K562 (cell line): Measurements from ENCODE around the gene PEAR1. TPM values are rescaled to one million over a fixed set of nuclear protein-coding genes. Genes with fewer than 3 reads are reported as not detected.
A peak's percentile ranks its signal among the peaks of the same experiment; 100 is the strongest.

Source experiments
- CC2D1A ChIP-seq: fragments of 450-650 bp; IDR thresholded peaks from 2 replicates; pipeline ENCODE4 v1.6.1; 2017; ENCODE audit warnings: mild to moderate bottlenecking
- CTBP1 ChIP-seq: fragments of 450-650 bp; IDR thresholded peaks from 2 replicates; pipeline ENCODE4 v1.6.1; 2016; ENCODE audit warnings: borderline replicate concordance
- EZH2 ChIP-seq: IDR thresholded peaks from 2 replicates; pipeline ENCODE4 v1.6.1; 2012; ENCODE audit warnings: low read depth, mild to moderate bottlenecking, inconsistent platforms, low read length, borderline replicate concordance
- FOXJ3 ChIP-seq: sonication (generic); formaldehyde crosslinking; IDR thresholded peaks from 2 replicates; pipeline ENCODE4 v1.4.0; 2020; ENCODE audit warnings: mild to moderate bottlenecking, missing genetic modification reagents
- FUS ChIP-seq: fragments of 200-400 bp; formaldehyde crosslinking; optimal IDR thresholded peaks from 2 replicates; pipeline ENCODE3; 2017; ENCODE audit warnings: low read depth, low read length
- GATAD2B ChIP-seq: fragments of 450-650 bp; IDR thresholded peaks from 2 replicates; pipeline ENCODE4 v1.6.1; 2017; ENCODE audit warnings: mild to moderate bottlenecking, borderline replicate concordance
- HDAC2 ChIP-seq: fragments of 450-650 bp; IDR thresholded peaks from 2 replicates; pipeline ENCODE4 v1.6.1; 2016; ENCODE audit warnings: mild to moderate bottlenecking
- HMG20A ChIP-seq: fragments of 450-650 bp; formaldehyde crosslinking; conservative IDR thresholded peaks from 2 replicates; pipeline ENCODE4 v1.4.0; 2020; ENCODE audit warnings: mild to moderate bottlenecking, mixed read lengths
- HMG20B ChIP-seq: fragments of 250-450 bp; sonication (Bioruptor Pico); IDR thresholded peaks from 2 replicates; pipeline ENCODE4 v1.5.0; 2021; ENCODE audit warnings: mild to moderate bottlenecking
- KDM1A ChIP-seq, 2 experiments: fragments of 450-650 bp; IDR thresholded peaks; 2 replicates each; pipeline ENCODE4 v1.6.1; 2016; ENCODE audit warnings: mild to moderate bottlenecking in 2 of 2
- KDM4B ChIP-seq, 2 experiments: fragments of 450-650 bp in 1 of 2; sonication (generic) in 1 of 2; IDR thresholded peaks; 2 replicates each; pipeline ENCODE4 v1.6.1; 2016 to 2017; ENCODE audit warnings: borderline replicate concordance in 2 of 2, antibody characterized with exemption in 1 of 2, low read depth in 1 of 2, mild to moderate bottlenecking in 1 of 2
- POLR2B ChIP-seq: fragments of 450-650 bp; IDR thresholded peaks from 2 replicates; pipeline ENCODE4 v1.6.1; 2018; ENCODE audit warnings: low read depth; ENCODE audit not compliant: partially characterized antibody
- PURB ChIP-seq: sonication (generic); formaldehyde crosslinking; IDR thresholded peaks from 2 replicates; pipeline ENCODE4 v1.9.0; 2021; ENCODE audit warnings: low read depth, mild to moderate bottlenecking, missing genetic modification reagents
- RBM25 ChIP-seq: fragments of 200-400 bp; formaldehyde crosslinking; IDR thresholded peaks from 2 replicates; pipeline ENCODE4 v1.6.1; 2018; ENCODE audit warnings: low read length, low read depth, moderate library complexity; ENCODE audit not compliant: severe bottlenecking
- RBM34 ChIP-seq: fragments of 200-400 bp; formaldehyde crosslinking; IDR thresholded peaks from 2 replicates; pipeline ENCODE4 v1.6.1; 2018; ENCODE audit warnings: low read length, borderline replicate concordance; ENCODE audit not compliant: insufficient read depth
- TEAD1 ChIP-seq, 2 experiments: fragments of 450-650 bp in 1 of 2; sonication (generic) in 1 of 2; formaldehyde crosslinking; IDR thresholded peaks; 2 replicates each; pipeline versions ENCODE4 v1.4.0 to v1.8.0; 2020 to 2022; ENCODE audit warnings: mild to moderate bottlenecking in 2 of 2, missing genetic modification reagents in 1 of 2
- ZBTB2 ChIP-seq: fragments of 450-650 bp; IDR thresholded peaks from 2 replicates; pipeline ENCODE4 v1.6.1; 2016; ENCODE audit warnings: antibody characterized with exemption
- ZBTB34 ChIP-seq: fragments of 250-450 bp; sonication (Bioruptor Pico); IDR thresholded peaks from 2 replicates; pipeline ENCODE4 v1.8.0; 2021; ENCODE audit warnings: mild to moderate bottlenecking, moderate library complexity
- ZNF121 ChIP-seq: sonication (generic); formaldehyde crosslinking; conservative IDR thresholded peaks from 2 replicates; pipeline ENCODE4 v1.8.0; 2022; ENCODE audit warnings: missing genetic modification reagents
- ZNF518B ChIP-seq: fragments of 250-450 bp; sonication (Bioruptor Pico); IDR thresholded peaks from 2 replicates; pipeline ENCODE4 v1.5.0; 2021; ENCODE audit warnings: mild to moderate bottlenecking, moderate library complexity
- ZNF589 ChIP-seq: fragments of 200-800 bp; sonication (Bioruptor generic); IDR thresholded peaks from 2 replicates; pipeline ENCODE4 v1.6.1; 2016; ENCODE audit warnings: low read depth, missing genetic modification characterization, missing compliant biosample characterization
- polyA plus RNA-seq, 8 experiments: library from polyadenylated mRNA; depleted of rRNA in 4 of 8; stranded (reverse) in 5 of 8; unstranded in 3 of 8; fragments of >200 nt; fragmentation: Nextera tagmentation in 2 of 8; fragmentation: Illumina TruSeq in 1 of 8; extraction: Ambion mirVana in 2 of 8; extraction: Trizol in 1 of 8; gene quantifications; 2 replicates each; pipeline versions ENCODE4 v1.2.1 to v1.2.3, GENCODE V29; 2011 to 2014; ENCODE audit warnings: inconsistent platforms in 1 of 8, missing spikeins in 1 of 8
- total RNA-seq, 7 experiments: library from RNA; depleted of rRNA in 6 of 7; stranded (reverse); fragments of >200 nt in 6 of 7; fragmentation: Illumina TruSeq in 2 of 7; extraction: Trizol in 2 of 7; gene quantifications; 2 replicates each; pipeline versions ENCODE4 v1.2.1 to v1.2.3, GENCODE V29; 2011 to 2021; ENCODE audit warnings: low replicate concordance in 1 of 7

The PEAR1 gene
- total and polyA plus RNA-seq, 9 of the 15 experiments (the other 6 are each of a cell fraction or from before 2014, with no cell fraction given), result 0.87 to 13.9 (median 6.1) TPM

- peak; percentile 65 to 82 for TF ChIP-seq KDM1A (IDR thresholded peaks at IDR 0.05)
- no peak for TF ChIP-seq RBM34
- no peak for TF ChIP-seq CC2D1A
- no peak for TF ChIP-seq FUS
- TF ChIP-seq HMG20A (CRISPR knock-in tag), result no peak
- no peak for TF ChIP-seq KDM4B (IDR thresholded peaks at IDR 0.05; ENCODE audit: borderline replicate concordance in 2 of 2, low read depth in 1 of 2)
- TF ChIP-seq ZNF589 (CRISPR knock-in tag), result no peak
- TF ChIP-seq FOXJ3 (CRISPR knock-in tag), result no peak
- TF ChIP-seq TEAD1 (CRISPR knock-in tag; IDR thresholded peaks at IDR 0.05), result 0 out of 4 replicates have a peak, but pooled peaks of 1 of the 2 experiments have one; percentile 19
- no peak for TF ChIP-seq ZNF518B (CRISPR knock-in tag)
- peak; percentile 38; the same call in 1 of the 2 replicates for TF ChIP-seq HDAC2
- no peak for TF ChIP-seq HMG20B (CRISPR knock-in tag)
- TF ChIP-seq ZNF121 (CRISPR knock-in tag), result no peak
- no peak for TF ChIP-seq EZH2
- peak; percentile 77 for TF ChIP-seq RBM25
- no peak for TF ChIP-seq ZBTB2
- TF ChIP-seq POLR2B, result no peak
- no peak for TF ChIP-seq CTBP1
- TF ChIP-seq PURB (CRISPR knock-in tag), result no peak
- no peak for TF ChIP-seq GATAD2B
- no peak for TF ChIP-seq ZBTB34 (CRISPR knock-in tag)
Measured at GRCh38 chr1:156893048-156893953, at the start of gene PEAR1 (continued).
